ENCODE data around the gene MAP2K7. TPM values are rescaled to one million over a fixed set of nuclear protein-coding genes. Genes with fewer than 3 reads are reported as not detected.

The MAP2K7 gene
- total and polyA plus RNA-seq, 2 of the 4 experiments (the other 2 are of a cell fraction), result 4.1 to 15.6 TPM

GRCh38 chr19:7926021-7926726 lies 22.5 kb downstream of the MAP2K7 start, which contains the start of gene CTXN1:
CTXN1 (minus strand) TSS chr19:7926135; CDS start chr19:7925538, 597 bp downstream.
- ChIA-PET CTCF (interaction anchor here (0.6 kb wide), 1 partner anchor 116 kb away, joined by 5 read pairs; no protein-coding TSS in a partner anchor), POLR2A (ENCODE audit: unreplicated experiment) (interaction anchor here (0.6 kb wide), 2 partner anchors 229 to 293 kb away, joined by 5 to 9 read pairs; no protein-coding TSS in a partner anchor)
- WGBS, 2 experiments (ENCODE audit: extremely low coverage in 2 of 2, insufficient read length in 1 of 2), result 22% methylated on average over 4 of the region's 65 CpGs; no CpG with 5 or more reads in 1 of the 2 experiments
- peak within 1 kb of the TSS; percentile 92 for H2AK9ac ChIP-seq (replicated peaks; ENCODE audit: low read depth, low read length, poor library complexity)
- H3K27me3 ChIP-seq (ENCODE audit: control insufficient read depth, insufficient read depth, low read length), result no peaks in the 10 kb centered on the region
- H3K4me1 ChIP-seq (ENCODE audit: control insufficient read depth, insufficient read depth, low read length), result peaks cover 28% of the 10 kb centered on the region
- H4K5ac ChIP-seq (ENCODE audit: low read depth, low read length), result peak within 1 kb of the TSS; percentile 55
- no peaks in the 10 kb centered on the region for H3K9me3 ChIP-seq (ENCODE audit: control insufficient read depth, insufficient read depth, low read length)
- H4K8ac ChIP-seq (ENCODE audit: low read depth in 2 of 2, low read length in 2 of 2), result peak within 1 kb of the TSS in 1 of 2 experiments; percentile 93; a peak in 1 of 4 replicates
- peak within 1 kb of the TSS; percentile 81; the same call in 1 of the 2 replicates for H2AK5ac ChIP-seq (ENCODE audit: low read depth, low read length)
- H2BK15ac ChIP-seq (ENCODE audit: low read depth, low read length), result no peak within 1 kb of the TSS
- H4K20me1 ChIP-seq (ENCODE audit: insufficient read depth, low read length), result peaks cover 23% of the 10 kb centered on the region
- H2BK20ac ChIP-seq (ENCODE audit: low read depth, low read length), result no peak within 1 kb of the TSS
- H3K4me2 ChIP-seq (ENCODE audit: low read depth, low read length), result peak within 1 kb of the TSS; percentile 93
- peak within 1 kb of the TSS; percentile 70 for H3K9ac ChIP-seq (ENCODE audit: low read depth, low read length)
- peak within 1 kb of the TSS; percentile 61 for H3K14ac ChIP-seq (replicated peaks; ENCODE audit: low read depth, low read length)
- dilution Hi-C loops (cut with HindIII; ENCODE audit: low sequenced_read_pairs, unreplicated experiment) (no loop called here), in situ Hi-C loops (cut with MboI; ENCODE audit: low sequenced_read_pairs) (no loop called here), intact Hi-C loops (cut with micrococcal nuclease) (no loop called here)
- peaks cover 15% of the 10 kb centered on the region for H3K36me3 ChIP-seq (ENCODE audit: control insufficient read depth, insufficient read depth, low read length)
- H2AFZ ChIP-seq (replicated peaks; ENCODE audit: low read length, poor library complexity), result peak within 1 kb of the TSS; percentile 96
- H3K18ac ChIP-seq (ENCODE audit: low read depth, low read length), result no peak within 1 kb of the TSS; the same call in 1 of the 2 replicates
- H3K56ac ChIP-seq (ENCODE audit: extremely low read depth, insufficient read depth, low read length), result no peak within 1 kb of the TSS
- H3K9me1 ChIP-seq (ENCODE audit: insufficient read depth, low read length), result peaks cover 12% of the 10 kb centered on the region; the same call in 1 of the 2 replicates
- BruUV-seq (replicated peaks), result no TSS peak
- H2BK5ac ChIP-seq (ENCODE audit: low read depth, low read length, poor library complexity, severe bottlenecking), result peak within 1 kb of the TSS; percentile 3
- peak within 1 kb of the TSS; percentile 49; the same call in 1 of the 2 replicates for H4K91ac ChIP-seq (ENCODE audit: insufficient read depth, low read depth, low read length)
- H2BK120ac ChIP-seq (ENCODE audit: low read depth, low read length), result peak within 1 kb of the TSS; percentile 30; the same call in 1 of the 2 replicates
- peak within 1 kb of the TSS; percentile 84 for H3K4ac ChIP-seq (ENCODE audit: low read depth, low read length)
- DNase-seq, result no peak
- TF ChIP-seq MAZ (IDR thresholded peaks at IDR 0.05; ENCODE audit: borderline replicate concordance, low read depth, low read length), result peak; percentile 67; the same call in 1 of the 2 replicates
- no peak for TF ChIP-seq MXI1 (IDR thresholded peaks at IDR 0.05; ENCODE audit: borderline replicate concordance, low read depth, low read length)
- H3K23ac ChIP-seq (ENCODE audit: low read depth, low read length), result peak within 1 kb of the TSS; percentile 71; the same call in 1 of the 2 replicates
- peak within 1 kb of the TSS; percentile 59 for H3K27ac ChIP-seq (ENCODE audit: insufficient read depth, low read length)
- peak within 1 kb of the TSS; percentile 53 for H3K4me3 ChIP-seq (ENCODE audit: insufficient read depth, low read depth, low read length)
- ATAC-seq (ENCODE audit: low read depth), result peak; percentile 70
- peaks cover 7 to 22% of the 10 kb centered on the region in 2 experiments; a peak in 3 of 4 replicates for H3K79me1 ChIP-seq (ENCODE audit: low read depth in 1 of 2, low read length in 2 of 2)
